NB4 (cell line): ENCODE measurements around the gene ZNF628.

Experiments
- CTCF ChIP-seq: IDR thresholded peaks from one replicate; pipeline ENCODE4 v1.5.1; 2012; ENCODE audit warnings: low read depth, low read length
- POLR2A ChIP-seq: IDR thresholded peaks from 2 replicates; pipeline ENCODE4 v1.6.1; 2011; ENCODE audit warnings: mild to moderate bottlenecking; ENCODE audit not compliant: insufficient read length; ENCODE audit errors: extremely low read depth

GRCh38 chr19:55468054-55468393 lies 8.4 kb upstream of the ZNF628 start:
- TF ChIP-seq CTCF (no peak), POLR2A (no peak)
